Mammary epithelial cell (primary cell): ENCODE measurements around the gene MAST4.

Experiments
- CTCF ChIP-seq, 2 donors: IDR thresholded peaks in 1 of 2; conservative IDR thresholded peaks in 1 of 2; 2 replicates each; pipeline ENCODE4 v1.5.1; 2011 to 2012; ENCODE audit warnings: inconsistent platforms in 2 of 2, low read length in 2 of 2, mild to moderate bottlenecking in 2 of 2, control low read depth in 1 of 2, low read depth in 1 of 2; ENCODE audit not compliant: insufficient read depth in 1 of 2; ENCODE audit errors: extremely low read depth in 1 of 2
- EZH2 ChIP-seq: IDR thresholded peaks from 2 replicates; pipeline ENCODE4 v1.6.1; 2012; ENCODE audit warnings: low read length, inconsistent platforms, borderline replicate concordance

- TF ChIP-seq CTCF (conservative IDR thresholded peaks at IDR 0.05 in 1 of 2, IDR thresholded peaks at IDR 0.05 in 1 of 2; ENCODE audit: extremely low read depth in 1 of 2, insufficient read depth in 1 of 2, low read depth in 1 of 2, low read length in 2 of 2) (no peak), EZH2 (no peak)
Observed at GRCh38 chr5:67190861-67191260, 594.7 kb downstream of the MAST4 start.
